Activated naive CD4-positive, alpha-beta T cell treated with anti-CD3 and anti-CD28 coated beads, Interleukin-2, amount 50 U/mL, for 24 hours (primary cell): ENCODE results near the gene CTNND1.

ENCODE experiments used
- H3K27ac Mint-ChIP-seq: one replicate; pipeline ENCODE4 v1.8.0; 2021; ENCODE audit warnings: mild to moderate bottlenecking, mixed read lengths
- H3K27me3 Mint-ChIP-seq: one replicate; pipeline ENCODE4 v1.8.0; 2021; ENCODE audit warnings: mixed read lengths
- H3K36me3 Mint-ChIP-seq: one replicate; pipeline ENCODE4 v1.8.0; 2021; ENCODE audit warnings: mixed read lengths
- H3K4me1 Mint-ChIP-seq: one replicate; pipeline ENCODE4 v1.8.0; 2021; ENCODE audit warnings: mixed read lengths
- H3K4me3 Mint-ChIP-seq: one replicate; pipeline ENCODE4 v1.8.0; 2021; ENCODE audit warnings: mild to moderate bottlenecking, mixed read lengths
- H3K9me3 Mint-ChIP-seq: one replicate; pipeline ENCODE4 v1.8.0; 2021; ENCODE audit warnings: mixed read lengths

Gene CTNND1

GRCh38 chr11:57751176-57751575 is 10.4 kb upstream of the CTNND1 start:
- Mint-ChIP-seq H3K27ac (no peak overlapping the region), H3K36me3 (peaks cover 5% of the 10 kb centered on the region), H3K27me3 (no peaks in the 10 kb centered on the region), H3K9me3 (no peaks in the 10 kb centered on the region), H3K4me1 (peaks cover 34% of the 10 kb centered on the region), H3K4me3 (no peak overlapping the region)

GRCh38 chr11:57751676-57752253 is 9.8 kb upstream of the CTNND1 start, which contains the start of gene BTBD18:
TSS of gene BTBD18 (minus strand) at chr11:57751819. CDS start at chr11:57751188, 631 bp downstream.
- Mint-ChIP-seq H3K36me3 (peaks cover 5% of the 10 kb centered on the region), H3K4me1 (peaks cover 28% of the 10 kb centered on the region), H3K4me3 (no peak within 1 kb of the TSS), H3K27ac (peak within 1 kb of the TSS; percentile 72), H3K27me3 (no peaks in the 10 kb centered on the region), H3K9me3 (no peaks in the 10 kb centered on the region)

GRCh38 chr11:57752954-57753353 is 8.6 kb upstream of the CTNND1 start:
- H3K4me3 Mint-ChIP-seq = no peak overlapping the region
- no peaks in the 10 kb centered on the region for H3K27me3 Mint-ChIP-seq
- no peak overlapping the region for H3K27ac Mint-ChIP-seq
- H3K36me3 Mint-ChIP-seq = peaks cover 1% of the 10 kb centered on the region
- no peaks in the 10 kb centered on the region for H3K9me3 Mint-ChIP-seq
- peaks cover 21% of the 10 kb centered on the region for H3K4me1 Mint-ChIP-seq

GRCh38 chr11:57758174-57758573 is 3.4 kb upstream of the CTNND1 start:
- Mint-ChIP-seq H3K27me3 (no peaks in the 10 kb centered on the region), H3K4me3 (no peak overlapping the region), H3K4me1 (peaks cover 12% of the 10 kb centered on the region), H3K27ac (peak overlapping the region; percentile 21), H3K36me3 (peaks cover 2% of the 10 kb centered on the region), H3K9me3 (no peaks in the 10 kb centered on the region)

GRCh38 chr11:57762235-57762861 is 746 bp downstream of the CTNND1 start:
- H3K27me3 Mint-ChIP-seq = no peaks in the 10 kb centered on the region
- peaks cover 4% of the 10 kb centered on the region for H3K36me3 Mint-ChIP-seq
- H3K4me3 Mint-ChIP-seq = no peak overlapping the region
- H3K27ac Mint-ChIP-seq = no peak overlapping the region
- peaks cover 26% of the 10 kb centered on the region for H3K4me1 Mint-ChIP-seq
- no peaks in the 10 kb centered on the region for H3K9me3 Mint-ChIP-seq

GRCh38 chr11:57763568-57763967 is 2.0 kb downstream of the CTNND1 start:
- no peaks in the 10 kb centered on the region for H3K27me3 Mint-ChIP-seq
- H3K9me3 Mint-ChIP-seq = no peaks in the 10 kb centered on the region
- peaks cover 26% of the 10 kb centered on the region for H3K4me1 Mint-ChIP-seq
- peaks cover 6% of the 10 kb centered on the region for H3K36me3 Mint-ChIP-seq
- no peak overlapping the region for H3K4me3 Mint-ChIP-seq
- no peak overlapping the region for H3K27ac Mint-ChIP-seq

GRCh38 chr11:57764021-57764420 is 2.4 kb downstream of the CTNND1 start:
- Mint-ChIP-seq H3K36me3 (peaks cover 6% of the 10 kb centered on the region), H3K27ac (no peak overlapping the region)

GRCh38 chr11:57764566-57764965 is 3.0 kb downstream of the CTNND1 start:
- Mint-ChIP-seq H3K4me1 (peaks cover 26% of the 10 kb centered on the region), H3K27ac (no peak overlapping the region), H3K4me3 (no peak overlapping the region)

More at GRCh38 chr11:57764021-57764420, 2.4 kb downstream of the CTNND1 start:
- H3K27me3 Mint-ChIP-seq = no peaks in the 10 kb centered on the region
- no peak overlapping the region for H3K4me3 Mint-ChIP-seq
- H3K4me1 Mint-ChIP-seq = peaks cover 26% of the 10 kb centered on the region
- no peaks in the 10 kb centered on the region for H3K9me3 Mint-ChIP-seq

GRCh38 chr11:57764972-57765371 is 3.4 kb downstream of the CTNND1 start:
- Mint-ChIP-seq H3K27me3 (no peaks in the 10 kb centered on the region), H3K27ac (no peak overlapping the region), H3K9me3 (no peaks in the 10 kb centered on the region), H3K36me3 (peaks cover 8% of the 10 kb centered on the region), H3K4me1 (peaks cover 26% of the 10 kb centered on the region), H3K4me3 (no peak overlapping the region)

More at GRCh38 chr11:57764566-57764965, 3.0 kb downstream of the CTNND1 start:
- H3K9me3 Mint-ChIP-seq = no peaks in the 10 kb centered on the region
- peaks cover 6% of the 10 kb centered on the region for H3K36me3 Mint-ChIP-seq
- no peaks in the 10 kb centered on the region for H3K27me3 Mint-ChIP-seq

GRCh38 chr11:57770793-57771192 is 9.2 kb downstream of the CTNND1 start:
- H3K36me3 Mint-ChIP-seq = peaks cover 9% of the 10 kb centered on the region
- H3K4me1 Mint-ChIP-seq = peaks cover 5% of the 10 kb centered on the region
- no peaks in the 10 kb centered on the region for H3K27me3 Mint-ChIP-seq
- no peak overlapping the region for H3K4me3 Mint-ChIP-seq
- H3K9me3 Mint-ChIP-seq = no peaks in the 10 kb centered on the region
- H3K27ac Mint-ChIP-seq = no peak overlapping the region

- peaks cover 8% of the 10 kb centered on the region for H3K36me3 Mint-ChIP-seq
- peaks cover 5% of the 10 kb centered on the region for H3K4me1 Mint-ChIP-seq
- H3K27me3 Mint-ChIP-seq = no peaks in the 10 kb centered on the region
- no peak overlapping the region for H3K27ac Mint-ChIP-seq
- no peaks in the 10 kb centered on the region for H3K9me3 Mint-ChIP-seq
- H3K4me3 Mint-ChIP-seq = no peak overlapping the region
Measured at GRCh38 chr11:57771365-57771764, 9.8 kb downstream of the CTNND1 start.

GRCh38 chr11:57772562-57772961 is 11.0 kb downstream of the CTNND1 start:
- H3K27me3 Mint-ChIP-seq = no peaks in the 10 kb centered on the region
- H3K4me3 Mint-ChIP-seq = no peak overlapping the region
- H3K4me1 Mint-ChIP-seq = peaks cover 5% of the 10 kb centered on the region
- no peaks in the 10 kb centered on the region for H3K9me3 Mint-ChIP-seq
- peaks cover 7% of the 10 kb centered on the region for H3K36me3 Mint-ChIP-seq
- H3K27ac Mint-ChIP-seq = no peak overlapping the region

- Mint-ChIP-seq H3K36me3 (peaks cover 5% of the 10 kb centered on the region), H3K9me3 (no peaks in the 10 kb centered on the region)
Measured at GRCh38 chr11:57773026-57773598, 11.5 kb downstream of the CTNND1 start.

GRCh38 chr11:57775491-57775890 is 13.9 kb downstream of the CTNND1 start:
- no peak overlapping the region for H3K27ac Mint-ChIP-seq
- H3K9me3 Mint-ChIP-seq = no peaks in the 10 kb centered on the region
- H3K4me1 Mint-ChIP-seq = peaks cover 14% of the 10 kb centered on the region
- peaks cover 2% of the 10 kb centered on the region for H3K36me3 Mint-ChIP-seq
- H3K4me3 Mint-ChIP-seq = no peak overlapping the region
- no peaks in the 10 kb centered on the region for H3K27me3 Mint-ChIP-seq

More at GRCh38 chr11:57773026-57773598, 11.5 kb downstream of the CTNND1 start:
- no peak overlapping the region for H3K4me3 Mint-ChIP-seq
- no peak overlapping the region for H3K27ac Mint-ChIP-seq
- peaks cover 5% of the 10 kb centered on the region for H3K4me1 Mint-ChIP-seq
- no peaks in the 10 kb centered on the region for H3K27me3 Mint-ChIP-seq

GRCh38 chr11:57776031-57776521 is 14.5 kb downstream of the CTNND1 start:
- Mint-ChIP-seq H3K9me3 (no peaks in the 10 kb centered on the region), H3K4me3 (no peak overlapping the region), H3K27me3 (no peaks in the 10 kb centered on the region), H3K27ac (no peak overlapping the region), H3K4me1 (peaks cover 14% of the 10 kb centered on the region), H3K36me3 (peaks cover 2% of the 10 kb centered on the region)

- Mint-ChIP-seq H3K4me1 (peaks cover 19% of the 10 kb centered on the region), H3K27ac (no peak overlapping the region), H3K27me3 (no peaks in the 10 kb centered on the region), H3K36me3 (peaks cover 7% of the 10 kb centered on the region), H3K9me3 (no peaks in the 10 kb centered on the region), H3K4me3 (no peak overlapping the region)
Measured at GRCh38 chr11:57776577-57777210, 15.1 kb downstream of the CTNND1 start.
